Measurements from ENCODE around the gene ADAM15. TPM values are rescaled to one million over a fixed set of nuclear protein-coding genes. Genes with fewer than 3 reads are reported as not detected.
A peak's percentile ranks its signal among the peaks of the same experiment; 100 is the strongest.

ADAM15 gene
- total RNA-seq, 6 experiments from 2014 or later: 16.2 to 33.9 (median 26.4) TPM

GRCh38 chr1:155083865-155084721 is 33.0 kb downstream of the ADAM15 start:
- H3K4me3 ChIP-seq: peak overlapping the region; percentile 61 to 75 (median 62)
- TF ChIP-seq CTCF (IDR thresholded peaks at IDR 0.05) (peak in 2 of 4 donors; percentile 14 to 16), POLR2A (IDR thresholded peaks at IDR 0.05) (no peak)
- H3K9me3 ChIP-seq: no peaks in the 10 kb centered on the region
- peaks cover 0 to 50% (median 22%) of the 10 kb centered on the region in 4 donors for H3K4me1 ChIP-seq
- DNase-seq (peak; percentile 54 to 74 (median 55)), ATAC-seq (no peak)
- WGBS (ENCODE audit: insufficient coverage, low coverage, low lambda C conversion rate, missing lambda C conversion rate): 26% methylated on average over 15 of the region's 21 CpGs
- H3K27ac ChIP-seq: no peak overlapping the region
- no peaks in the 10 kb centered on the region for H3K36me3 ChIP-seq
- H3K27me3 ChIP-seq: peaks cover 18 to 33% of the 10 kb centered on the region in 2 donors
- intact Hi-C loops (cut with DNase I): no loop called here

GRCh38 chr1:155084722-155085503 is 33.8 kb downstream of the ADAM15 start:
- 0% methylated on average over 15 of the region's 67 CpGs for WGBS (ENCODE audit: insufficient coverage, low coverage, low lambda C conversion rate, missing lambda C conversion rate)
- H3K27ac ChIP-seq: peak overlapping the region; percentile 65 to 89 (median 80)
- H3K27me3 ChIP-seq: peaks cover 18 to 29% of the 10 kb centered on the region in 2 donors
- intact Hi-C loops (cut with DNase I): no loop called here
- TF ChIP-seq POLR2A (IDR thresholded peaks at IDR 0.05) (peak; percentile 56), CTCF (IDR thresholded peaks at IDR 0.05) (peak; percentile 71 to 96 (median 90))
- H3K9me3 ChIP-seq: no peaks in the 10 kb centered on the region
- H3K4me1 ChIP-seq: peaks cover 0 to 42% (median 19%) of the 10 kb centered on the region in 4 donors
- H3K4me3 ChIP-seq: peak overlapping the region; percentile 61 to 75 (median 62)
- no peaks in the 10 kb centered on the region for H3K36me3 ChIP-seq
- peak; percentile 81 to 90 (median 85) for ATAC-seq
- DNase-seq: peak; percentile 94 to 96 (median 96)

- Histone ChIP-seq H3K4me3 (peak overlapping the region; percentile 61 to 75 (median 62)), H3K4me1 (peaks cover 0 to 36% (median 19%) of the 10 kb centered on the region in 4 donors), H3K27me3 (peaks cover 11 to 23% of the 10 kb centered on the region in 2 donors), H3K36me3 (no peaks in the 10 kb centered on the region), H3K27ac (peak overlapping the region; percentile 8 to 89 (median 80)), H3K9me3 (no peaks in the 10 kb centered on the region)
- WGBS (ENCODE audit: insufficient coverage, low coverage, low lambda C conversion rate, missing lambda C conversion rate): 1% methylated on average over 14 of the region's 32 CpGs
- TF ChIP-seq CTCF (IDR thresholded peaks at IDR 0.05) (no peak), POLR2A (IDR thresholded peaks at IDR 0.05) (no peak)
- intact Hi-C loops (cut with DNase I): no loop called here
- DNase-seq (peak; percentile 74 to 84 (median 74)), ATAC-seq (peak; percentile 43 to 59 (median 52))
These were observed 34.5 kb downstream of the ADAM15 start for GRCh38 chr1:155085504-155086127.

GRCh38 chr1:155086128-155086741 is 35.1 kb downstream of the ADAM15 start:
- H3K27ac ChIP-seq: peak overlapping the region in 1 of 3 donors; percentile 89
- H3K4me1 ChIP-seq: peaks cover 0 to 36% (median 19%) of the 10 kb centered on the region in 4 donors
- H3K36me3 ChIP-seq: no peaks in the 10 kb centered on the region
- DNase-seq: peak; percentile 58 to 78 (median 75)
- intact Hi-C loops (cut with DNase I): no loop called here
- 0% methylated on average over 1 of the region's 24 CpGs for WGBS (ENCODE audit: insufficient coverage, low coverage, low lambda C conversion rate, missing lambda C conversion rate)
- peak; percentile 18 to 37 (median 31) for ATAC-seq
- TF ChIP-seq POLR2A (IDR thresholded peaks at IDR 0.05): no peak
- TF ChIP-seq CTCF (IDR thresholded peaks at IDR 0.05): peak; percentile 94 to 98 (median 96)
- H3K9me3 ChIP-seq: no peaks in the 10 kb centered on the region
- peaks cover 6 to 17% of the 10 kb centered on the region in 2 donors for H3K27me3 ChIP-seq
- H3K4me3 ChIP-seq: peak overlapping the region; percentile 61 to 75 (median 62)

Measured in right lobe of liver (tissue), 6 donors.